Neural progenitor cell (in vitro differentiated cells): ENCODE results near the gene ASPN. TPM values are rescaled to one million over a fixed set of nuclear protein-coding genes. Genes with fewer than 3 reads are reported as not detected.
"Not testable (repeated sequence)": the region's sequence is repeated elsewhere in the genome, so short reads cannot be mapped to it uniquely, and the experiment has no call there.

Experiments used
- DNase-seq: peaks from one replicate; pipeline ENCODE4 v3.0.0-alpha.2; 2016; ENCODE audit warnings: low spot score
- H2AFZ ChIP-seq: fragments of 200-600 bp; sonication (generic); replicated peaks from 2 replicates; pipeline ENCODE4 v1.6.1; 2016; ENCODE audit warnings: antibody characterized with exemption
- H3F3A ChIP-seq: fragments of 200-600 bp; sonication (generic); 2 replicates; pipeline ENCODE4 v1.6.1; 2016; ENCODE audit warnings: antibody characterized with exemption, low read depth
- H3K27ac ChIP-seq: fragments of 200-600 bp; sonication (generic); 2 replicates; pipeline ENCODE4 v1.5.1; 2016; ENCODE audit warnings: mild to moderate bottlenecking
- H3K27me3 ChIP-seq: fragments of 200-600 bp; sonication (generic); 2 replicates; pipeline ENCODE4 v1.6.1; 2016; ENCODE audit warnings: mild to moderate bottlenecking, moderate library complexity
- H3K36me3 ChIP-seq: fragments of 200-600 bp; sonication (generic); 2 replicates; pipeline ENCODE4 v1.5.1; 2016
- H3K4me1 ChIP-seq: fragments of 200-600 bp; sonication (generic); 2 replicates; pipeline ENCODE4 v1.6.1; 2016; ENCODE audit warnings: mixed run types
- H3K4me2 ChIP-seq: fragments of 200-600 bp; sonication (generic); 2 replicates; pipeline ENCODE4 v1.6.1; 2016
- H3K4me3 ChIP-seq: fragments of 200-600 bp; sonication (generic); 2 replicates; pipeline ENCODE4 v1.5.1; 2016
- H3K79me2 ChIP-seq: fragments of 200-600 bp; sonication (generic); 2 replicates; pipeline ENCODE4 v1.6.1; 2016; ENCODE audit warnings: low read depth
- H3K9ac ChIP-seq: fragments of 200-600 bp; sonication (generic); 2 replicates; pipeline ENCODE4 v1.6.1; 2016
- H3K9me3 ChIP-seq: fragments of 200-600 bp; sonication (generic); 2 replicates; pipeline ENCODE4 v1.5.1; 2016; ENCODE audit warnings: low read depth
- H4K20me1 ChIP-seq: fragments of 200-600 bp; sonication (generic); 2 replicates; pipeline ENCODE4 v1.6.1; 2016; ENCODE audit warnings: low read depth
- H3K27ac Mint-ChIP-seq: 3 replicates; pipeline ENCODE4 v1.8.0; 2021; ENCODE audit warnings: mixed read lengths
- H3K27me3 Mint-ChIP-seq: 2 replicates; pipeline ENCODE4 v1.8.0; 2022; ENCODE audit warnings: low read depth, mild to moderate bottlenecking, inconsistent platforms, moderate library complexity, mixed read lengths; ENCODE audit not compliant: insufficient read depth
- H3K36me3 Mint-ChIP-seq: 3 replicates; pipeline ENCODE4 v1.8.0; 2021; ENCODE audit warnings: mixed read lengths
- H3K4me1 Mint-ChIP-seq: 3 replicates; pipeline ENCODE4 v1.8.0; 2021; ENCODE audit warnings: mixed read lengths
- H3K4me3 Mint-ChIP-seq: 3 replicates; pipeline ENCODE4 v1.8.0; 2021; ENCODE audit warnings: mild to moderate bottlenecking, moderate library complexity, mixed read lengths
- H3K9me3 Mint-ChIP-seq: 3 replicates; pipeline ENCODE4 v1.8.0; 2020; ENCODE audit warnings: mixed read lengths
- EZH2 ChIP-seq: fragments of 200-600 bp; sonication (generic); IDR thresholded peaks from 2 replicates; pipeline ENCODE4 v1.6.1; 2017; ENCODE audit warnings: antibody characterized with exemption, mild to moderate bottlenecking, moderate library complexity
- EZH2phosphoT487 ChIP-seq: fragments of 200-600 bp; sonication (generic); IDR thresholded peaks from 2 replicates; pipeline ENCODE4 v1.6.1; 2017; ENCODE audit warnings: antibody characterized with exemption
- total RNA-seq: library from RNA; depleted of rRNA; stranded (reverse); fragments of >200 nt; gene quantifications from 2 replicates; pipeline ENCODE4 v1.2.3, GENCODE V29; 2015; ENCODE audit warnings: low replicate concordance
- TF ChIP-seq, protein P1 (sequence below): fragments of 200-600 bp; sonication (generic); IDR thresholded peaks from 2 replicates; pipeline ENCODE4 v1.5.1; 2017; ENCODE audit warnings: antibody characterized with exemption, mild to moderate bottlenecking

Gene ASPN
- total RNA-seq, 1 donor from 2014 or later: not detected

DNA sequence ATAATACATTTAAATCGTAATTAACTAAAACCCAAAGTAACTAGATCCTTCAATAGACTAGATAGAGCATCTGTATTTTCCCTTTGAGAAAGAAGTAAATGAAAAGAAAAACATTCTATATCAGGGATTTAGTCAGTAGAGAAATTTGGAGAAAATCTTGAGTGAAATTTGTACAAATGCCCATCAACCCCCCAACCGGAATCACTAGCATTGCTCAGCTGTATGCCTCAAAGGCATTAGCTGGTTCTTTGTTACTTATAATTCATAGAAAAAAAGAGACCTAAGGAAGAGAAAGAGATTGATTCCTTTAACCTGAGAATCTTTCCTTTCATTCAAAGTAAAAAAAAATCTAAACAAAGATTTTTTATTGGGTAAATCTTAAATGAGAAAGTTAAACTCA is 58.7 kb downstream of the ASPN start:
- H2AFZ ChIP-seq: no peak overlapping the region
- H3K9me3 Mint-ChIP-seq: no peaks in the 10 kb centered on the region
- no peaks in the 10 kb centered on the region for H3K27me3 Mint-ChIP-seq
- H3F3A ChIP-seq: no peaks in the 10 kb centered on the region
- TF ChIP-seq, protein P1, sequence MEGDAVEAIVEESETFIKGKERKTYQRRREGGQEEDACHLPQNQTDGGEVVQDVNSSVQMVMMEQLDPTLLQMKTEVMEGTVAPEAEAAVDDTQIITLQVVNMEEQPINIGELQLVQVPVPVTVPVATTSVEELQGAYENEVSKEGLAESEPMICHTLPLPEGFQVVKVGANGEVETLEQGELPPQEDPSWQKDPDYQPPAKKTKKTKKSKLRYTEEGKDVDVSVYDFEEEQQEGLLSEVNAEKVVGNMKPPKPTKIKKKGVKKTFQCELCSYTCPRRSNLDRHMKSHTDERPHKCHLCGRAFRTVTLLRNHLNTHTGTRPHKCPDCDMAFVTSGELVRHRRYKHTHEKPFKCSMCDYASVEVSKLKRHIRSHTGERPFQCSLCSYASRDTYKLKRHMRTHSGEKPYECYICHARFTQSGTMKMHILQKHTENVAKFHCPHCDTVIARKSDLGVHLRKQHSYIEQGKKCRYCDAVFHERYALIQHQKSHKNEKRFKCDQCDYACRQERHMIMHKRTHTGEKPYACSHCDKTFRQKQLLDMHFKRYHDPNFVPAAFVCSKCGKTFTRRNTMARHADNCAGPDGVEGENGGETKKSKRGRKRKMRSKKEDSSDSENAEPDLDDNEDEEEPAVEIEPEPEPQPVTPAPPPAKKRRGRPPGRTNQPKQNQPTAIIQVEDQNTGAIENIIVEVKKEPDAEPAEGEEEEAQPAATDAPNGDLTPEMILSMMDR: no peak
- TF ChIP-seq EZH2: no peak
- no peak for TF ChIP-seq EZH2phosphoT487
- H3K4me3 ChIP-seq: no peak overlapping the region
- no peak overlapping the region for H3K9ac ChIP-seq
- H3K4me1 Mint-ChIP-seq: peaks cover 5% of the 10 kb centered on the region
- no peaks in the 10 kb centered on the region for H3K27me3 ChIP-seq
- no peak overlapping the region for H3K4me3 Mint-ChIP-seq
- no peak overlapping the region for H3K27ac ChIP-seq
- H3K9me3 ChIP-seq: no peaks in the 10 kb centered on the region
- no peak for DNase-seq
- no peaks in the 10 kb centered on the region for H3K36me3 Mint-ChIP-seq
- no peaks in the 10 kb centered on the region for H3K4me1 ChIP-seq
- H3K79me2 ChIP-seq: no peaks in the 10 kb centered on the region
- no peak overlapping the region for H3K4me2 ChIP-seq
- H3K27ac Mint-ChIP-seq: no peak overlapping the region
- no peaks in the 10 kb centered on the region for H3K36me3 ChIP-seq
- no peaks in the 10 kb centered on the region for H4K20me1 ChIP-seq

- Mint-ChIP-seq H3K27ac (no peak overlapping the region), H3K27me3 (no peaks in the 10 kb centered on the region), H3K4me1 (peaks cover 5% of the 10 kb centered on the region), H3K9me3 (no peaks in the 10 kb centered on the region), H3K4me3 (no peak overlapping the region), H3K36me3 (no peaks in the 10 kb centered on the region)
- H3K4me3 ChIP-seq: no peak overlapping the region
- no peaks in the 10 kb centered on the region for H3K27me3 ChIP-seq
- H3K9me3 ChIP-seq: no peaks in the 10 kb centered on the region
- no peak overlapping the region for H2AFZ ChIP-seq
- no peak for DNase-seq
- H4K20me1 ChIP-seq: no peaks in the 10 kb centered on the region
- no peak overlapping the region for H3K27ac ChIP-seq
- TF ChIP-seq, protein P1: no peak
- TF ChIP-seq EZH2 (no peak), EZH2phosphoT487 (no peak)
- no peak overlapping the region for H3K4me2 ChIP-seq
- no peaks in the 10 kb centered on the region for H3K36me3 ChIP-seq
- H3F3A ChIP-seq: no peaks in the 10 kb centered on the region
- no peaks in the 10 kb centered on the region for H3K4me1 ChIP-seq
- H3K79me2 ChIP-seq: no peaks in the 10 kb centered on the region
- no peak overlapping the region for H3K9ac ChIP-seq
Observed at GRCh38 chr9:92422611-92423338, 59.5 kb downstream of the ASPN start.

DNA sequence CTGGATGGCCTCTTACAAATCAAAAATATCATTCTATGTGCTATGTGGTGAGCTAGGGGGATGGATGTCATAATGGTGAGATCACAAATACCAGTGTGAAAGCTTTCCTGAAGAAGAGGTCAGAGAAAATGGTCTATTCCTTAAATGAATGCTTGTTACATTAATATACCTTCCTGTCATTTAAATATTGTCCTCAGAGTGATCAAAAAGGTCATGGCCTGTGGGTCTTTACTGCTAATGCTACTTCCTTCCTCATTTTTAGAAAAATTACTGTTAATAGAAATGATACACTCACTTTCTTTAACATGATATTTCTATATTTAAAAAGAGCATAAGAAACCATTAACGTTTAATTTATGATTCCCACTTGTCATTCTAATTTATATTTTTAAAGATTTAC is 67.7 kb downstream of the ASPN start:
- H3K79me2 ChIP-seq: no peaks in the 10 kb centered on the region
- no peak overlapping the region for H3K4me3 Mint-ChIP-seq
- no peak overlapping the region for H3K4me2 ChIP-seq
- H3K9ac ChIP-seq: no peak overlapping the region
- DNase-seq: no peak
- no peaks in the 10 kb centered on the region for H3K9me3 ChIP-seq
- no peaks in the 10 kb centered on the region for H3K4me1 ChIP-seq
- H3K27ac ChIP-seq: no peak overlapping the region
- TF ChIP-seq EZH2phosphoT487: no peak
- TF ChIP-seq, protein P1: no peak
- TF ChIP-seq EZH2: no peak
- no peaks in the 10 kb centered on the region for H3K27me3 ChIP-seq
- H3K36me3 Mint-ChIP-seq: no peaks in the 10 kb centered on the region
- no peak overlapping the region for H3K27ac Mint-ChIP-seq
- H3K4me3 ChIP-seq: no peak overlapping the region
- no peaks in the 10 kb centered on the region for H3F3A ChIP-seq
- no peaks in the 10 kb centered on the region for H4K20me1 ChIP-seq
- H3K9me3 Mint-ChIP-seq: no peaks in the 10 kb centered on the region
- no peaks in the 10 kb centered on the region for H3K36me3 ChIP-seq
- no peaks in the 10 kb centered on the region for H3K27me3 Mint-ChIP-seq
- no peak overlapping the region for H2AFZ ChIP-seq
- no peaks in the 10 kb centered on the region for H3K4me1 Mint-ChIP-seq

DNA sequence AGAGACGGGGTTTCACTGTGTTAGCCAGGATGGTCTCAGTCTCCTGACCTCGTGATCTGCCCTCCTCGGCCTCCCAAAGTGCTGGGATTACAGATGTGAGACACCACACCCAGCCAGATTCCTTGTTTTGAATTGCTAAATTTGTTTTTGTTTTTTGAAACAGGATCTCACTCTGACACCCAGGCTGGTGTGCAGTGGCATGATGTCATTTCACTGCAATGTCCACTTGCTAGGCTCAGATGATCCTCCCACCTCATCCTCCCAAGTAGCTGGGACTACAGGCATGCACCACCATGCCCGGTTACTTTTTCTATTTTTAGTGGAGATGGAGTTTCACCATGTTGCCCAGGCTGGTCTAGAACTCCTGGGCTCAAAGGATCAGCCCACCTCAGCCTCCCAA is 71.1 kb downstream of the ASPN start:
- H3K4me3 ChIP-seq, H3K27me3 ChIP-seq, H3K9me3 Mint-ChIP-seq, H3K9ac ChIP-seq, H2AFZ ChIP-seq, H3K4me1 ChIP-seq, H3F3A ChIP-seq, H4K20me1 ChIP-seq, H3K79me2 ChIP-seq, H3K27ac Mint-ChIP-seq, H3K9me3 ChIP-seq, H3K4me1 Mint-ChIP-seq, H3K36me3 Mint-ChIP-seq, H3K27ac ChIP-seq, DNase-seq, H3K36me3 ChIP-seq, H3K27me3 Mint-ChIP-seq, H3K4me3 Mint-ChIP-seq, H3K4me2 ChIP-seq: not testable (repeated sequence)
